Smooth muscle cell (in vitro differentiated cells): ENCODE data around the gene C21orf91. TPM values are rescaled to one million over a fixed set of nuclear protein-coding genes. Genes with fewer than 3 reads are reported as not detected.

Experiments
- DNase-seq: peaks from one replicate; lab custom pipeline; 2025; ENCODE audit not compliant: unreplicated experiment; lab: John Stamatoyannopoulos, UW
- H2AFZ ChIP-seq: fragments of 200-600 bp; sonication (generic); 2 replicates; pipeline ENCODE4 v1.6.0; 2016; ENCODE audit warnings: antibody characterized with exemption, low read depth, mild to moderate bottlenecking
- H3F3A ChIP-seq: fragments of 200-600 bp; sonication (generic); 2 replicates; pipeline ENCODE4 v1.6.0; 2017; ENCODE audit warnings: antibody characterized with exemption, low read depth
- H3K27ac ChIP-seq: fragments of 200-600 bp; sonication (generic); 2 replicates; pipeline ENCODE4 v1.5.1; 2016; ENCODE audit warnings: low read depth, mild to moderate bottlenecking
- H3K27me3 ChIP-seq: fragments of 200-600 bp; sonication (generic); 2 replicates; pipeline ENCODE4 v1.6.1; 2016; ENCODE audit warnings: low read depth, mild to moderate bottlenecking
- H3K36me3 ChIP-seq: fragments of 200-600 bp; sonication (generic); 2 replicates; pipeline ENCODE4 v1.5.1; 2016; ENCODE audit warnings: low read depth
- H3K4me1 ChIP-seq: fragments of 200-600 bp; sonication (generic); 2 replicates; pipeline ENCODE4 v1.5.1; 2016; ENCODE audit warnings: low read depth
- H3K4me2 ChIP-seq: fragments of 200-600 bp; sonication (generic); 2 replicates; pipeline ENCODE4 v1.6.0; 2016; ENCODE audit warnings: mild to moderate bottlenecking
- H3K4me3 ChIP-seq: fragments of 200-600 bp; sonication (generic); 2 replicates; pipeline ENCODE4 v1.5.1; 2016; ENCODE audit warnings: mild to moderate bottlenecking
- H3K79me2 ChIP-seq: fragments of 200-600 bp; sonication (generic); 2 replicates; pipeline ENCODE4 v1.6.0; 2016; ENCODE audit warnings: low read depth, mild to moderate bottlenecking
- H3K9ac ChIP-seq: fragments of 200-600 bp; sonication (generic); 2 replicates; pipeline ENCODE4 v1.6.0; 2016; ENCODE audit warnings: low read depth
- H3K9me3 ChIP-seq: fragments of 200-600 bp; sonication (generic); replicated peaks from 2 replicates; pipeline ENCODE4 v1.5.1; 2016; ENCODE audit warnings: low read depth
- H4K20me1 ChIP-seq: fragments of 200-600 bp; sonication (generic); 2 replicates; pipeline ENCODE4 v1.6.0; 2016; ENCODE audit warnings: low read depth
- WGBS: methylation state at CpG from one replicate; pipeline ENCODE4 v1.1.7; 2016; ENCODE audit warnings: low lambda C conversion rate; 5-methylcytosine and 5-hydroxymethylcytosine counted together
- polyA plus RNA-seq: library from polyadenylated mRNA; unstranded; fragments of >200 nt; fragmentation: Nextera tagmentation; extraction: Ambion mirVana; gene quantifications from 2 replicates; pipeline ENCODE4 v1.2.1, GENCODE V29; 2016
- total RNA-seq: library from RNA; depleted of rRNA; stranded (reverse); fragments of >200 nt; gene quantifications from 2 replicates; pipeline ENCODE4 v1.2.3, GENCODE V29; 2014
- TF ChIP-seq, protein P1 (sequence below): fragments of 200-600 bp; sonication (generic); IDR thresholded peaks from 2 replicates; pipeline ENCODE4 v1.5.1; 2017; ENCODE audit warnings: borderline replicate concordance, mild to moderate bottlenecking, antibody characterized with exemption; ENCODE audit not compliant: insufficient read depth, poor library complexity, severe bottlenecking

The C21orf91 gene
- total and polyA plus RNA-seq, 2 experiments from 2014 or later, result 4.8 to 11.5 TPM

GRCh38 chr21:17828223-17828622, 9.1 kb upstream of the C21orf91 start:
- no peaks in the 10 kb centered on the region for H4K20me1 ChIP-seq

DNA sequence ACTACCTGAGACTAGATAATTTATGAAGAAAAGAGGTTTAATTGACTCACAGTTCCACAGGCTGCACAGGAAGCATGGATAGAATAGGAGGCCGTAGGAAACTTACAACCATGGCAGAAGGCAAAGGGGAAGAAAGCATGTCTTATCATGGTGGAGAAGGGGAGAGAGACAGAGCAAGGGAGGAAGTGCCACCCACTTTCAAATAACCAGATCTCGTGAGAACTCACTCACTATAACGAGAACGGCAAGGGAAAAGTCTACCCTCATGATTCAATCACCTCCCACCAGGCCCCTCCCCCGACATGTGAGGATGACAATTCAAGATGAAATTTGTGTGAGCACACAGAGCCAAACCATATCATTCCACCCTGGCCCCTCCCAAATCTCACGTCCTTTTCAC, 4.7 kb upstream of the C21orf91 start:
- no peak for DNase-seq
- H3K27me3 ChIP-seq, result no peaks in the 10 kb centered on the region
- WGBS, result 92% methylated on average over 6 of the region's 6 CpGs

More at GRCh38 chr21:17828223-17828622, 9.1 kb upstream of the C21orf91 start:
- H3K9ac ChIP-seq, result no peak overlapping the region
- no peaks in the 10 kb centered on the region for H3K9me3 ChIP-seq
- peak overlapping the region; percentile 37 for H3K4me2 ChIP-seq
- TF ChIP-seq, protein P1, sequence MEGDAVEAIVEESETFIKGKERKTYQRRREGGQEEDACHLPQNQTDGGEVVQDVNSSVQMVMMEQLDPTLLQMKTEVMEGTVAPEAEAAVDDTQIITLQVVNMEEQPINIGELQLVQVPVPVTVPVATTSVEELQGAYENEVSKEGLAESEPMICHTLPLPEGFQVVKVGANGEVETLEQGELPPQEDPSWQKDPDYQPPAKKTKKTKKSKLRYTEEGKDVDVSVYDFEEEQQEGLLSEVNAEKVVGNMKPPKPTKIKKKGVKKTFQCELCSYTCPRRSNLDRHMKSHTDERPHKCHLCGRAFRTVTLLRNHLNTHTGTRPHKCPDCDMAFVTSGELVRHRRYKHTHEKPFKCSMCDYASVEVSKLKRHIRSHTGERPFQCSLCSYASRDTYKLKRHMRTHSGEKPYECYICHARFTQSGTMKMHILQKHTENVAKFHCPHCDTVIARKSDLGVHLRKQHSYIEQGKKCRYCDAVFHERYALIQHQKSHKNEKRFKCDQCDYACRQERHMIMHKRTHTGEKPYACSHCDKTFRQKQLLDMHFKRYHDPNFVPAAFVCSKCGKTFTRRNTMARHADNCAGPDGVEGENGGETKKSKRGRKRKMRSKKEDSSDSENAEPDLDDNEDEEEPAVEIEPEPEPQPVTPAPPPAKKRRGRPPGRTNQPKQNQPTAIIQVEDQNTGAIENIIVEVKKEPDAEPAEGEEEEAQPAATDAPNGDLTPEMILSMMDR, result no peak
- no peaks in the 10 kb centered on the region for H3K4me1 ChIP-seq
- peak overlapping the region; percentile 32 for H2AFZ ChIP-seq
- H3K79me2 ChIP-seq, result no peaks in the 10 kb centered on the region
- no peaks in the 10 kb centered on the region for H3F3A ChIP-seq
- no peak overlapping the region for H3K4me3 ChIP-seq
- no peak overlapping the region for H3K27ac ChIP-seq
- DNase-seq, result no peak
- WGBS, result 45% methylated on average over 3 of the region's 3 CpGs
- H3K36me3 ChIP-seq, result no peaks in the 10 kb centered on the region
- no peaks in the 10 kb centered on the region for H3K27me3 ChIP-seq

DNA sequence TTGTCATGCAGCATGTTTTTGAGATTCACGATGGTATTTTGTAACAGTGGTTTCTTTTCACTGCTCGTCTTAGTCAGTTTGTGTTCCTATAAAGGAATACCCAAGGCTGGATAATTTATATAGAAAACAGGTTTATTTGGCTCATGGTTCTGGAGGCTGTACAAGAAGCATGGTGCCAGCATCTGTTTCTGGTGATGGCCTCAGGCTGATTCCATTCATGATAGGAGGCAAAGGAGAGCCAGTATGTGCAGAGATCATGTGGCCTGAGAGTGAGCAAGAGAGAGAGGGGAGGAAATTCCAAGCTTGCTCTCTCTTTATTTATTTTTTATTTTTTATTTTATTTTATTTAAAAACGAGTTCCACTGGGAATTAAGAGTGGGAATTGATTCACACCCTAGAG, 2.0 kb upstream of the C21orf91 start:
- Histone ChIP-seq H4K20me1 (no peaks in the 10 kb centered on the region), H2AFZ (no peak overlapping the region), H3K4me3 (no peak overlapping the region), H3F3A (no peaks in the 10 kb centered on the region), H3K4me2 (no peak overlapping the region), H3K79me2 (peaks cover 17% of the 10 kb centered on the region), H3K9me3 (no peaks in the 10 kb centered on the region), H3K36me3 (no peaks in the 10 kb centered on the region), H3K4me1 (peaks cover 16% of the 10 kb centered on the region), H3K27ac (no peak overlapping the region), H3K9ac (no peak overlapping the region), H3K27me3 (no peaks in the 10 kb centered on the region)
- 84% methylated on average over 3 of the region's 3 CpGs for WGBS
- TF ChIP-seq, protein P1, result no peak
- no peak for DNase-seq

More for the DNA sequence above, 4.7 kb upstream of the C21orf91 start:
- TF ChIP-seq, protein P1, result no peak
- H3K9me3 ChIP-seq, result no peaks in the 10 kb centered on the region
- no peaks in the 10 kb centered on the region for H4K20me1 ChIP-seq
- no peak overlapping the region for H3K4me3 ChIP-seq
- no peak overlapping the region for H3K4me2 ChIP-seq
- H3F3A ChIP-seq, result no peaks in the 10 kb centered on the region
- no peaks in the 10 kb centered on the region for H3K79me2 ChIP-seq
- H3K4me1 ChIP-seq, result no peaks in the 10 kb centered on the region
- H2AFZ ChIP-seq, result no peak overlapping the region
- H3K9ac ChIP-seq, result no peak overlapping the region
- no peaks in the 10 kb centered on the region for H3K36me3 ChIP-seq
- no peak overlapping the region for H3K27ac ChIP-seq

- Histone ChIP-seq H3K27ac (peak overlapping the region; percentile 73), H3K4me1 (peaks cover 16% of the 10 kb centered on the region), H3K9ac (peak overlapping the region; percentile 95), H3F3A (no peaks in the 10 kb centered on the region), H3K36me3 (no peaks in the 10 kb centered on the region), H3K27me3 (no peaks in the 10 kb centered on the region), H4K20me1 (no peaks in the 10 kb centered on the region), H2AFZ (peak overlapping the region; percentile 87), H3K9me3 (no peaks in the 10 kb centered on the region), H3K4me2 (peak overlapping the region; percentile 88), H3K4me3 (peak overlapping the region; percentile 82), H3K79me2 (peaks cover 22% of the 10 kb centered on the region)
- DNase-seq, result no peak
- TF ChIP-seq, protein P1, result no peak
- WGBS, result 18% methylated on average over 6 of the region's 6 CpGs
Measured at GRCh38 chr21:17819877-17820229, 697 bp upstream of the C21orf91 start.
